Airway epithelial cell (primary cell): ENCODE measurements around the gene ZNF540. TPM values are rescaled to one million over a fixed set of nuclear protein-coding genes. Genes with fewer than 3 reads are reported as not detected.

ENCODE experiments used
- total RNA-seq: library from RNA; depleted of rRNA; stranded (reverse); fragments of >200 nt; gene quantifications from 2 replicates; pipeline ENCODE4 v1.2.3, GENCODE V29; 2015

The ZNF540 gene
- total RNA-seq = 0.19 and 0.35 TPM in 2 replicates

GRCh38 chr19:37594304-37594981 is at the start of gene ZNF540, which contains the start of gene ZNF571:
Gene ZNF540, plus strand, starts transcription at chr19:37594876. Its CDS starts 3,572 bp downstream, at chr19:37598448.
Gene ZNF571, minus strand, starts transcription at chr19:37594792. Its CDS starts 8,116 bp downstream, at chr19:37586676.

GRCh38 chr19:37655301-37655688 is 60.6 kb downstream of the ZNF540 start, which contains the start of gene ZFP30:
Gene ZFP30, minus strand, starts transcription at chr19:37655465. Its CDS starts 7,643 bp downstream, at chr19:37647822.

Other genes with a start within 250 kb of the ZNF540 start
- 1.7 and 3.0 TPM in 2 replicates for gene ZNF527, start 223.8 kb upstream of the ZNF540 start, total RNA-seq
- gene ZNF569, start 127.4 kb upstream of the ZNF540 start, total RNA-seq = 1.3 and 2.4 TPM in 2 replicates
- gene ZNF570, start 125.5 kb upstream of the ZNF540 start, total RNA-seq = 2.0 and 4.6 TPM in 2 replicates
- gene ZNF793, start 87.9 kb upstream of the ZNF540 start, total RNA-seq = 1.6 and 3.0 TPM in 2 replicates
- gene ZNF571, start 84 bp upstream of the ZNF540 start, total RNA-seq = 0.84 and 1.6 TPM in 2 replicates
- gene ZFP30, start 60.6 kb downstream of the ZNF540 start, total RNA-seq = 6.6 and 9.0 TPM in 2 replicates
- gene ZNF607, start 124.9 kb downstream of the ZNF540 start, total RNA-seq = 3.9 and 5.0 TPM in 2 replicates
- gene ZNF573, start 184.7 kb downstream of the ZNF540 start, total RNA-seq = 2.4 and 3.2 TPM in 2 replicates